Left ventricle myocardium superior (tissue), 1 donor: ENCODE data around the gene SYNE1. TPM values are rescaled to one million over a fixed set of nuclear protein-coding genes. Genes with fewer than 3 reads are reported as not detected.

Experiments
- ATAC-seq: fragments of 200-7000 bp; cut with Tn5 transposase; one replicate; pipeline ENCODE4 v1.9.1; 2020; ENCODE audit warnings: mild to moderate bottlenecking, moderate library complexity
- DNase-seq: peaks from one replicate; pipeline ENCODE4 v3.0.0-alpha.2; 2020
- intact Hi-C: fragments of 100-400 bp; cut with micrococcal nuclease; formaldehyde crosslinking; loops from one replicate; pipeline ENCODE4 v1.11.0; 2022
- total RNA-seq: library from RNA; stranded (reverse); fragmentation: NEBNext Ultra II Directional; extraction: Animal tissue kit (Norgen Biotek cat#: 25700); gene quantifications from one replicate; pipeline ENCODE4 v1.2.1, GENCODE V29; 2021
- donor health status: DM: no; HTN: yes; CAD: no; lungs with severe emphysema.

The SYNE1 gene
- total RNA-seq, 1 donor from 2014 or later, result 80.8 TPM

- intact Hi-C loops, result no loop called here
- DNase-seq, result no peak
- ATAC-seq, result no peak
Measured at GRCh38 chr6:152402791-152403190, 234.4 kb downstream of the SYNE1 start.

- intact Hi-C loops, result no loop called here
- DNase-seq (no peak), ATAC-seq (no peak)
Measured at GRCh38 chr6:152401978-152402377, 235.2 kb downstream of the SYNE1 start.

- intact Hi-C loops, result no loop called here
- peak; percentile 55 for ATAC-seq
- DNase-seq, result no peak
Measured at GRCh38 chr6:152399399-152399798, 237.8 kb downstream of the SYNE1 start.

- ATAC-seq, result no peak
- intact Hi-C loops, result no loop called here
Measured at GRCh38 chr6:152398993-152399392, 238.2 kb downstream of the SYNE1 start.

GRCh38 chr6:152398316-152398715 is 238.8 kb downstream of the SYNE1 start:
- DNase-seq (no peak), ATAC-seq (no peak)
- intact Hi-C loops, result no loop called here

More at GRCh38 chr6:152398993-152399392, 238.2 kb downstream of the SYNE1 start:
- DNase-seq, result no peak

GRCh38 chr6:152394303-152394702 is 242.9 kb downstream of the SYNE1 start:
- intact Hi-C loops, result no loop called here
- ATAC-seq (no peak), DNase-seq (no peak)

GRCh38 chr6:152391179-152391880 is 245.8 kb downstream of the SYNE1 start:
- DNase-seq (no peak), ATAC-seq (no peak)
- intact Hi-C loops, result no loop called here

- ATAC-seq, result no peak
- no peak for DNase-seq
- intact Hi-C loops, result no loop called here
Measured at GRCh38 chr6:152387091-152387490, 250.1 kb downstream of the SYNE1 start.

GRCh38 chr6:152386131-152386530 is 251.0 kb downstream of the SYNE1 start:
- DNase-seq (no peak), ATAC-seq (no peak)
- intact Hi-C loops, result no loop called here

- ATAC-seq (peak; percentile 94), DNase-seq (peak; percentile 80)
- intact Hi-C loops, result no loop called here
Measured at GRCh38 chr6:152380993-152381898, 255.9 kb downstream of the SYNE1 start.

GRCh38 chr6:152380351-152380767 is 256.8 kb downstream of the SYNE1 start:
- DNase-seq (no peak), ATAC-seq (peak; percentile 88)
- intact Hi-C loops, result no loop called here

GRCh38 chr6:152379423-152379822 is 257.7 kb downstream of the SYNE1 start:
- DNase-seq, result no peak
- ATAC-seq, result no peak
- intact Hi-C loops, result no loop called here

GRCh38 chr6:152378169-152378568 is 259.0 kb downstream of the SYNE1 start:
- ATAC-seq (no peak), DNase-seq (no peak)
- intact Hi-C loops, result no loop called here

- ATAC-seq, result no peak
- intact Hi-C loops, result no loop called here
- no peak for DNase-seq
Measured at GRCh38 chr6:152375197-152375596, 262.0 kb downstream of the SYNE1 start.

GRCh38 chr6:152372945-152373344 is 264.2 kb downstream of the SYNE1 start:
- no peak for DNase-seq
- intact Hi-C loops, result no loop called here
- no peak for ATAC-seq

- ATAC-seq, result no peak
- DNase-seq, result no peak
- intact Hi-C loops, result no loop called here
Measured at GRCh38 chr6:152371775-152372174, 265.4 kb downstream of the SYNE1 start.

- peak; percentile 92 for ATAC-seq
- intact Hi-C loops, result no loop called here
- peak; percentile 58 for DNase-seq
Measured at GRCh38 chr6:152368751-152369624, 268.2 kb downstream of the SYNE1 start.

GRCh38 chr6:152364866-152365265 is 272.3 kb downstream of the SYNE1 start:
- intact Hi-C loops, result no loop called here
- ATAC-seq (no peak), DNase-seq (no peak)

GRCh38 chr6:152360034-152360433 is 277.1 kb downstream of the SYNE1 start:
- DNase-seq (no peak), ATAC-seq (no peak)
- intact Hi-C loops, result no loop called here
